Left forelimb (tissue), 1 donor: ENCODE results near the gene GJB3.

Source experiments
- DNase-seq: peaks from one replicate; pipeline ENCODE4 v3.0.0-alpha.2; 2018; ENCODE audit warnings: low spot score

GJB3 gene

DNA sequence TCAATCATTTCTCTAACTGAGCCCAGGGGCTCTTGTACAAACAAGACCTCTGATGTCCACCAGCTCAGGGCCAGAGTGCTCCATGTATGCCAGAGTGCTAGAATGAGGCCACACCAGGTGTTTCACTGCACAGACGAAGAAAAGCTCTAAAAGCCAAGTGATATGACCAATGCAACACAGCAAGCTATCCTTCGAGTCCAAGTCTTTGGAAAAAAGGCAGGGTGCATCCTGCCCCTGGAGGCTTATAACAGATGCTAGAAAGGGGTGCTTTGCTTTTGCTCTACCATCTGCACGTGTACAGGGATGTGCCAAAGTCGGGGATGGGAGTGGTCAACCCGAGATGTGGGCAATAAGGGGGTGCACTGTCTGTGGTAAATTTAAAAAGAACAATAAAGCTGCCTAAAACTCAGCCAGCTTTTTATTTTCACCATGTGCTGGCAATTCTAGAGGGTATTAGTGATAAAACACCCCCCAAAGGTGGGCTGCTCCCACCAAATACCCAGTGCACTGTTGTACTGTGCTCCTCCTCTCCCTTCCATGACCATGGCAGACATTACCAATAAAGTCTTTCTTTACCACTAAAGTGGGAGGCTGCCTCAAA is 46.4 kb downstream of the GJB3 start:
- DNase-seq: no peak

DNA sequence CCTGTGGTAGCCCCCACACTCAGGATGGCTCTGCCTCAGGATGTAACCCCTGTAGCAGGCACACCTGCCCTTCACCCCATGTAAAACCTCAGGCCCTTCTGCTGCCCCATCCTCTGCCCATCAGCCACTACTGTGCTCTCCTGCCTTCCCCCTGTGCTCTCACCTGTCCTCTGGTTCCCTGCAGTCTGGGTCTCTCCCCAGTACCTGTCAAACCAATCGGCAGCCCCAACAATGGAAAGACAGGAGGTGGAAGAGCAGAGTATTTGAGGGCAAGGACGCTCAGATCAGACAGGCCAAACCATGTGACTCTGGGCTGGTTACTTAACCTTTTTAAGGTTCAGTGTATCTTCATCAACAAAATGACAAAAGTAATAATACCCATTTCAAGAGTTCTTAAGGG is 47.6 kb downstream of the GJB3 start:
- no peak for DNase-seq

DNA sequence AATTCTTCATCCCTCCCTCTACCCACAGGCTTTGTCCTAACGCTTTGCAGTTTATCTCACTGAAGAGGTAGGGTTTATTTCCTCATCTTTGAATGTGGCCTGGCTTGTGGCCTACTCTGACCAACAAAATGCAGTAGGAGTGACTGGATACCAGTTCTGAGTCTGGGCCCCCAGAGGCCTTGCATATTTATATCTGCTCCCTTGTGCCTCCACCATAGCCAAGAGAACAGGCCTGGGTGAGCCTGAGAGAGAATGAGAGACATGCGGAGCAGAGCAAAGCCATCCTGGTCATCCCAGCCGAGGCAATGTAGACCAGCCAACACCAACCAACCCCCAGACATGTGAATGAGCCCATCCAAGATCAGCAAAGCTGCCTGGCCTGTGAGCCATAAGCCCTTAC is 48.2 kb downstream of the GJB3 start:
- no peak for DNase-seq

GRCh38 chr1:34831721-34832246 is 50.8 kb downstream of the GJB3 start:
- no peak for DNase-seq

DNA sequence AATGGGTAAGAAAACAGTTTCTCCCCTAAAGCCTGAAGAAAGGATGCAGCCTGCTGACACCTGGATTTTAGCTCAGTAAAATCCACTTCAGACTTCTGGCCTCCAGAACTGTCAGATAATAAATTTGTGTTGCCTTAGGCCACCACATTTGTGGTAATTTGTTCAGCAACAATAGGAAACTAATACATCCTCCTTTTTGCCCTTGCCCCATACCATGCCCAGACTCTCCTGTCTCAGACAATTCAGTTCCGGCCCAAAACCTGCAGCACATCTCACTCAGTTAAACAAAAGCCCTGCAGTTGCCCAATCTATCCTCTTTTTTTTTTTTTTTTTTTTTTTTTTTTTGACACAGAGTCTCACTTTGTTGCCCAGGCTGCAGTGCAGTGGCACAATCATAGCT is 52.7 kb downstream of the GJB3 start:
- DNase-seq: no peak
